MM.1S (cell line): ENCODE results near the gene SNX8.

Experiments
- DNase-seq: peaks from one replicate; pipeline ENCODE4 v3.0.0-alpha.2; 2015
- H2AFZ ChIP-seq: fragments of 300-600 bp; sonication (generic); 2 replicates; pipeline ENCODE4 v1.6.0; 2016; ENCODE audit warnings: antibody characterized with exemption, low read length
- H3F3A ChIP-seq: fragments of 300-600 bp; sonication (generic); 2 replicates; pipeline ENCODE4 v1.6.1; 2016; ENCODE audit warnings: mild to moderate bottlenecking, antibody characterized with exemption, low read length, moderate library complexity, mixed read lengths; ENCODE audit not compliant: insufficient read depth
- H3K27ac ChIP-seq: fragments of 300-600 bp; sonication (generic); 2 replicates; pipeline ENCODE4 v1.5.1; 2016; ENCODE audit warnings: mild to moderate bottlenecking, low read length
- H3K27me3 ChIP-seq: fragments of 300-600 bp; sonication (generic); replicated peaks from 2 replicates; pipeline ENCODE4 v1.6.0; 2016; ENCODE audit warnings: low read length; ENCODE audit not compliant: insufficient read depth
- H3K36me3 ChIP-seq: fragments of 300-600 bp; sonication (generic); replicated peaks from 2 replicates; pipeline ENCODE4 v1.6.1; 2016; ENCODE audit warnings: mild to moderate bottlenecking, low read length, mixed read lengths; ENCODE audit not compliant: insufficient read depth
- H3K4me1 ChIP-seq: fragments of 300-600 bp; sonication (generic); 2 replicates; pipeline ENCODE4 v1.6.1; 2016; ENCODE audit warnings: low read length, mixed read lengths
- H3K4me2 ChIP-seq: fragments of 300-600 bp; sonication (generic); 2 replicates; pipeline ENCODE4 v1.6.0; 2016; ENCODE audit warnings: low read depth, low read length
- H3K4me3 ChIP-seq: fragments of 300-600 bp; sonication (generic); 2 replicates; pipeline ENCODE4 v1.5.1; 2016; ENCODE audit warnings: low read length, mixed read lengths
- H3K79me2 ChIP-seq: fragments of 300-600 bp; sonication (generic); 2 replicates; pipeline ENCODE4 v1.6.1; 2016; ENCODE audit warnings: mixed run types, low read length, mixed read lengths
- H3K9ac ChIP-seq: fragments of 300-600 bp; sonication (generic); 2 replicates; pipeline ENCODE4 v1.6.1; 2016; ENCODE audit warnings: low read length, mixed read lengths
- H3K9me2 ChIP-seq: fragments of 300-600 bp; sonication (generic); replicated peaks from 2 replicates; pipeline ENCODE4 v1.6.1; 2016; ENCODE audit warnings: mild to moderate bottlenecking, low read length, mixed read lengths; ENCODE audit not compliant: insufficient read depth
- H3K9me3 ChIP-seq: fragments of 300-600 bp; sonication (generic); replicated peaks from 2 replicates; pipeline ENCODE4 v1.6.1; 2016; ENCODE audit warnings: mild to moderate bottlenecking, low read length, mixed read lengths; ENCODE audit not compliant: insufficient read depth
- H4K20me1 ChIP-seq: fragments of 300-600 bp; sonication (generic); 2 replicates; pipeline ENCODE4 v1.6.1; 2016; ENCODE audit warnings: mild to moderate bottlenecking, low read length, moderate library complexity, mixed read lengths; ENCODE audit not compliant: insufficient read depth
- CTCF ChIP-seq: fragments of 300-600 bp; sonication (generic); IDR thresholded peaks from 2 replicates; pipeline ENCODE4 v1.5.1; 2016; ENCODE audit warnings: antibody characterized with exemption, low read length, mixed read lengths
- EZH2 ChIP-seq: fragments of 300-600 bp; sonication (generic); optimal IDR thresholded peaks from 2 replicates; pipeline ENCODE3; 2017; ENCODE audit warnings: low read depth, mild to moderate bottlenecking, antibody characterized with exemption, low read length, mixed read lengths
- EZH2phosphoT487 ChIP-seq: fragments of 300-600 bp; sonication (generic); IDR thresholded peaks from 2 replicates; pipeline ENCODE4 v1.6.1; 2018; ENCODE audit warnings: antibody characterized with exemption, low read length

The SNX8 gene

DNA sequence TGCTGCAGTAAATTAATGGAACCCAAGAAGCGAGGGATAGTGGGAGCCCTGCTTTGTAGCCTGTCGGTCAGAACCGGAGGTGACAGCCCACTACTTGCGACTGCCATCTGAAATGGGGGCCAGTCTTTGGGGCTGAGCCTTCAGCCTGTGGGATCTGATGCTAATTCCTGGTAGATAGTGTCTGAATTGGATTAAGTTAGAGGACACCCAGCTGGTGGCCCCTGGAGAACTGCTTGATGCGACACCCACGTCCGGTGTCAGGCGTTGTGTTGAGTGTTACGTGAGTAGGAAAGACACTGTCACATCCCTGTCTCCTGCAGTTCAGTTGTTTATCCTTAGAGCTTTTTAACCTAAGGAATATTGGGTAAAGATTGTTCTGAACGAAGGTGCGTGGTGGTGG is 45.4 kb upstream of the SNX8 start:
- peaks cover 57% of the 10 kb centered on the region for H4K20me1 ChIP-seq
- TF ChIP-seq EZH2phosphoT487 (no peak), EZH2 (no peak), CTCF (no peak)

DNA sequence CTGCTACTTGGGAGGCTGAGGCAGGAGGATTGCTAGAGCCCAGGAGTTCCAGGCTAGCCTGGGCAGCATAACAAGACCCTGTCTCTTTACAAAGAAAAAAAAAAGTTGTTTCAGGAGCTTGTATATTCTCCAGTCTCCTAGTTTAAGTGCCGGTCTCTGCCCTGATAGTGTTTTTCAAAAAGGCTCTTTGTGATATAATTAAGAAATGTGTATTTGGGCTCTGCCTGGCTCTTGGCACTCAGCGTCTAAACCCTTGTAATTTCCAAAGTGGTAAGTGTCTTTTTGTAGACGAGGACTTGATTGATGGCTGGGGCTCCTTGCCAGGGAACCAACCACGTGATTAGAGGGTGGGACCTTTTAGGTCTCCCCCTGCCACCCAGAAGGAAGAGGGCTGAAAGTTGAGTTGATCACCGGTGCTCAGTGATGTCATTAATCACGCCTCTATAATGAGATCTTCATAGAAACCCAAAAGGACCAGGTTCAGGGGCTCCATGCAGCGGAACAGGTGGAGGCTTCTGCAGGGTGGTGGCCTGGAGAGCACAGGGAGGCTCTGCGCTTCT is 44.8 kb upstream of the SNX8 start:
- Histone ChIP-seq H3K36me3 (peaks cover 22% of the 10 kb centered on the region), H3K4me1 (peaks cover 8% of the 10 kb centered on the region), H3K9ac (no peak overlapping the region), H3K27ac (no peak overlapping the region), H2AFZ (no peak overlapping the region), H3K4me2 (no peak overlapping the region), H4K20me1 (peaks cover 57% of the 10 kb centered on the region), H3K27me3 (no peaks in the 10 kb centered on the region), H3K79me2 (peaks cover 89% of the 10 kb centered on the region), H3K4me3 (no peak overlapping the region), H3K9me2 (no peaks in the 10 kb centered on the region), H3K9me3 (no peaks in the 10 kb centered on the region), H3F3A (peaks cover 7% of the 10 kb centered on the region)
- DNase-seq, result no peak
- TF ChIP-seq CTCF, result no peak
- TF ChIP-seq EZH2, result no peak
- TF ChIP-seq EZH2phosphoT487, result no peak

More for the DNA sequence above, 45.4 kb upstream of the SNX8 start:
- H3F3A ChIP-seq, result peaks cover 7% of the 10 kb centered on the region
- H3K9me3 ChIP-seq, result no peaks in the 10 kb centered on the region
- H3K4me1 ChIP-seq, result peaks cover 8% of the 10 kb centered on the region
- H3K27ac ChIP-seq, result no peak overlapping the region
- H3K4me2 ChIP-seq, result no peak overlapping the region
- peaks cover 27% of the 10 kb centered on the region for H3K36me3 ChIP-seq
- no peaks in the 10 kb centered on the region for H3K9me2 ChIP-seq
- no peak overlapping the region for H2AFZ ChIP-seq
- no peak overlapping the region for H3K9ac ChIP-seq
- no peaks in the 10 kb centered on the region for H3K27me3 ChIP-seq
- DNase-seq, result no peak
- H3K79me2 ChIP-seq, result peaks cover 95% of the 10 kb centered on the region
- H3K4me3 ChIP-seq, result no peak overlapping the region

GRCh38 chr7:2357571-2357970 is 43.3 kb upstream of the SNX8 start:
- H3K27me3 ChIP-seq, result no peaks in the 10 kb centered on the region
- peaks cover 75% of the 10 kb centered on the region for H3K79me2 ChIP-seq
- H3K4me1 ChIP-seq, result peaks cover 13% of the 10 kb centered on the region
- peaks cover 17% of the 10 kb centered on the region for H3K36me3 ChIP-seq
- H3K9me2 ChIP-seq, result no peaks in the 10 kb centered on the region
- no peak overlapping the region for H2AFZ ChIP-seq
- no peak overlapping the region; the same call in 1 of the 2 replicates for H3K4me2 ChIP-seq
- no peak overlapping the region for H3K27ac ChIP-seq
- TF ChIP-seq EZH2, result no peak
- no peak for TF ChIP-seq CTCF
- no peak for TF ChIP-seq EZH2phosphoT487
- no peaks in the 10 kb centered on the region for H3K9me3 ChIP-seq
- H4K20me1 ChIP-seq, result peaks cover 53% of the 10 kb centered on the region
- DNase-seq, result no peak
- H3F3A ChIP-seq, result peaks cover 7% of the 10 kb centered on the region
- H3K9ac ChIP-seq, result no peak overlapping the region
- H3K4me3 ChIP-seq, result no peak overlapping the region
